Measurements from ENCODE around the gene C16orf74.

The C16orf74 gene

GRCh38 chr16:85750827-85751697 is at the start of gene C16orf74:
C16orf74 (minus strand) TSS chr16:85751096; CDS start chr16:85735217, 15,879 bp downstream.
- peak; percentile 41 to 67 for DNase-seq (ENCODE audit: low read depth in 2 of 2)
- no peak for TF ChIP-seq CTCF (IDR thresholded peaks at IDR 0.05; ENCODE audit: low read depth, low read length)
- peak within 1 kb of the TSS; percentile 59 to 62 for H3K4me3 ChIP-seq (replicated peaks in 1 of 2; ENCODE audit: low read depth in 2 of 2, low read length in 2 of 2)

- TF ChIP-seq CTCF (IDR thresholded peaks at IDR 0.05; ENCODE audit: low read depth, low read length) = no peak
- peak overlapping the region; percentile 75 to 92 for H3K4me3 ChIP-seq (replicated peaks in 1 of 2; ENCODE audit: low read depth in 2 of 2, low read length in 2 of 2)
- no peak for DNase-seq (ENCODE audit: low read depth in 2 of 2)
Measured at GRCh38 chr16:85800321-85800669, 49.4 kb upstream of the C16orf74 start.

GRCh38 chr16:85799497-85800320 is 48.8 kb upstream of the C16orf74 start, which contains the start of the genes COX4I1 and EMC8:
COX4I1 (plus strand) TSS chr16:85799695; CDS start chr16:85801206, 1,511 bp downstream.
EMC8 (minus strand) TSS chr16:85799544; CDS start chr16:85799295, 249 bp downstream.
- peak; percentile 94 to 95 for DNase-seq (ENCODE audit: low read depth in 2 of 2)
- TF ChIP-seq CTCF (IDR thresholded peaks at IDR 0.05; ENCODE audit: low read depth, low read length) = no peak
- H3K4me3 ChIP-seq (replicated peaks in 1 of 2; ENCODE audit: low read depth in 2 of 2, low read length in 2 of 2) = peak within 1 kb of the TSS; percentile 75 to 92

- peak; percentile 27 to 46 for DNase-seq (ENCODE audit: low read depth in 2 of 2)
- TF ChIP-seq CTCF (IDR thresholded peaks at IDR 0.05; ENCODE audit: low read depth, low read length) = peak; percentile 11
- peak overlapping the region; percentile 75 to 92 for H3K4me3 ChIP-seq (replicated peaks in 1 of 2; ENCODE audit: low read depth in 2 of 2, low read length in 2 of 2)
Measured at GRCh38 chr16:85798901-85799496, 48.1 kb upstream of the C16orf74 start.

GRCh38 chr16:85798283-85798776 is 47.4 kb upstream of the C16orf74 start:
- DNase-seq (ENCODE audit: low read depth in 2 of 2) = no peak
- no peak for TF ChIP-seq CTCF (IDR thresholded peaks at IDR 0.05; ENCODE audit: low read depth, low read length)
- H3K4me3 ChIP-seq (replicated peaks in 1 of 2; ENCODE audit: low read depth in 2 of 2, low read length in 2 of 2) = peak overlapping the region; percentile 75 to 92

GRCh38 chr16:85796599-85796998 is 45.7 kb upstream of the C16orf74 start:
- no peak overlapping the region for H3K4me3 ChIP-seq (replicated peaks in 1 of 2; ENCODE audit: low read depth in 2 of 2, low read length in 2 of 2)
- TF ChIP-seq CTCF (IDR thresholded peaks at IDR 0.05; ENCODE audit: low read depth, low read length) = no peak
- DNase-seq (ENCODE audit: low read depth in 2 of 2) = no peak

All from cardiac fibroblast (primary cell).